HepG2 (cell line): ENCODE measurements around the gene ROBO2. TPM values are rescaled to one million over a fixed set of nuclear protein-coding genes. Genes with fewer than 3 reads are reported as not detected.

Experiments
- ATAC-seq: fragments of 200-7000 bp; cut with Tn5 transposase; 3 replicates; pipeline ENCODE4 v1.9.1; 2020; ENCODE audit warnings: mild to moderate bottlenecking, moderate library complexity
- BruUV-seq: library from RNA; stranded (reverse); fragments of 400-500 nt; replicated peaks from 2 replicates; lab custom pipeline; 2021; lab: Mats Ljungman, UMichigan
- CTCF ChIA-PET: fragments of 300-600 bp; formaldehyde crosslinking; extraction: SDS; loops from one replicate; lab custom pipeline; 2021; ENCODE audit warnings: low total read pairs, inconsistent platforms, low intra/inter-chr PET ratio; lab: Yijun Ruan, JAX
- POLR2A ChIA-PET: fragments of 350-600 bp; sonication (Branson Sonifier 250); formaldehyde crosslinking; loops from one replicate; lab custom pipeline; 2020; ENCODE audit warnings: antibody characterized with exemption, inconsistent platforms; lab: Yijun Ruan, JAX
- DNase-seq: peaks from one replicate; pipeline ENCODE4 v3.0.0-alpha.2; 2015; ENCODE audit warnings: low spot score
- FAIRE-seq: peaks from 3 replicates; lab custom pipeline; 2011; peaks lifted over from hg19 to GRCh38; lab: Jason Lieb, UNC
- H2AFZ ChIP-seq: one replicate; pipeline ENCODE4 v1.6.1; 2011; ENCODE audit warnings: low read length, inconsistent platforms
- H3K27ac ChIP-seq: fragments of 300-600 bp; 3 replicates; pipeline ENCODE4 v1.8.0; 2011; ENCODE audit warnings: mixed run types, mild to moderate bottlenecking, mixed read lengths, low read length, inconsistent platforms; ENCODE audit not compliant: insufficient read depth; ENCODE audit errors: extremely low read length
- H3K27me3 ChIP-seq, 2 experiments: fragments of 200-600 bp in 1 of 2; 2 replicates in 1 of 2; 3 replicates in 1 of 2; pipeline versions ENCODE4 v1.6.0 to v1.8.0; 2011; ENCODE audit warnings: low read length in 2 of 2, mild to moderate bottlenecking in 2 of 2, moderate library complexity in 2 of 2, inconsistent platforms in 1 of 2; ENCODE audit not compliant: insufficient read depth in 2 of 2, control insufficient read depth in 1 of 2
- H3K36me3 ChIP-seq, 2 experiments: fragments of 200-600 bp in 1 of 2; replicated peaks in 1 of 2; 2 replicates in 1 of 2; 3 replicates in 1 of 2; pipeline versions ENCODE4 v1.5.1 to v1.8.0; 2011; ENCODE audit warnings: low read length in 2 of 2, inconsistent platforms in 1 of 2; ENCODE audit not compliant: insufficient read depth in 2 of 2, control insufficient read depth in 1 of 2
- H3K4me1 ChIP-seq: 2 replicates; pipeline ENCODE4 v1.5.1; 2012; ENCODE audit warnings: low read length, inconsistent platforms; ENCODE audit not compliant: insufficient read depth
- H3K4me2 ChIP-seq: 2 replicates; pipeline ENCODE4 v1.6.0; 2011; ENCODE audit warnings: low read depth, low read length, inconsistent platforms
- H3K4me3 ChIP-seq, 3 experiments: fragments of 200-600 bp in 1 of 3; sonication (generic), shearing (Covaris generic) in 1 of 3; replicated peaks in 1 of 3; 2 replicates each; pipeline ENCODE4 v1.5.1; 2011 to 2016; ENCODE audit warnings: low read length in 3 of 3, inconsistent platforms in 2 of 3, low read depth in 2 of 3, mild to moderate bottlenecking in 2 of 3, control low read depth in 1 of 3, mixed read lengths in 1 of 3; ENCODE audit not compliant: insufficient read depth in 1 of 3
- H3K79me2 ChIP-seq: one replicate; pipeline ENCODE4 v1.6.1; 2011; ENCODE audit warnings: low read length, inconsistent platforms; ENCODE audit not compliant: insufficient read depth
- H3K9ac ChIP-seq: 2 replicates; pipeline ENCODE4 v1.6.0; 2011; ENCODE audit warnings: mild to moderate bottlenecking, low read depth, low read length, inconsistent platforms; ENCODE audit not compliant: insufficient read depth
- H3K9me3 ChIP-seq: 2 replicates; pipeline ENCODE4 v1.5.1; 2012; ENCODE audit warnings: mild to moderate bottlenecking, low read length
- H4K20me1 ChIP-seq: 2 replicates; pipeline ENCODE4 v1.6.0; 2011; ENCODE audit warnings: inconsistent platforms, mild to moderate bottlenecking, low read length, moderate library complexity; ENCODE audit not compliant: insufficient read depth
- FOXA1 ChIP-seq, 2 experiments: fragments of 450-650 bp in 1 of 2; sonication (generic) in 1 of 2; formaldehyde crosslinking in 1 of 2; IDR thresholded peaks; 2 replicates each; pipeline versions ENCODE4 v1.4.0 to v1.6.1; 2016 to 2020; ENCODE audit warnings: missing genetic modification reagents in 1 of 2
- ZNF282 ChIP-seq: fragments of 450-650 bp; IDR thresholded peaks from 2 replicates; pipeline ENCODE4 v1.6.1; 2018; ENCODE audit not compliant: partially characterized antibody
- ZNF615 ChIP-seq: sonication (generic); formaldehyde crosslinking; IDR thresholded peaks from 2 replicates; pipeline ENCODE4 v1.5.0; 2020; ENCODE audit warnings: mild to moderate bottlenecking, missing genetic modification reagents, borderline replicate concordance
- WGBS: methylation state at CpG from one replicate; pipeline ENCODE4 v1.1.6; 2017; ENCODE audit warnings: low lambda C conversion rate; 5-methylcytosine and 5-hydroxymethylcytosine counted together
- in situ Hi-C: cut with HindIII; loops from 2 replicates; pipeline ENCODE4 v1.10.0; 2017; ENCODE audit warnings: low pct_unique_long_range_greater_than_20kb; ENCODE audit not compliant: extremely low pct_ligation_motif_present
- intact Hi-C: fragments of 100-400 bp; cut with micrococcal nuclease; formaldehyde crosslinking; loops from one replicate; pipeline ENCODE4 v1.10.0; 2022; ENCODE audit not compliant: unreplicated experiment
- polyA plus RNA-seq, 8 experiments: library from polyadenylated mRNA; depleted of rRNA in 3 of 8; stranded (reverse) in 7 of 8; unstranded in 1 of 8; fragments of >200 nt; fragmentation: Illumina TruSeq in 4 of 8; extraction: Trizol in 4 of 8; gene quantifications; 2 replicates each; pipeline versions ENCODE4 v1.2.1 to v1.2.3, GENCODE V29; 2011 to 2016; ENCODE audit warnings: low read depth in 4 of 8, missing spikeins in 1 of 8, mixed read lengths in 1 of 8; ENCODE audit not compliant: insufficient read depth in 1 of 8
- total RNA-seq, 5 experiments: library from RNA; depleted of rRNA; stranded (reverse); fragments of >200 nt; fragmentation: Illumina TruSeq; extraction: Trizol; gene quantifications; 2 replicates each; pipeline ENCODE4 v1.2.3, GENCODE V29; 2016; ENCODE audit warnings: low read depth in 1 of 5

ROBO2 gene
- total and polyA plus RNA-seq, 2 of the 13 experiments (the other 11 are each of a cell fraction or from before 2014, with no cell fraction given) = not detected

DNA sequence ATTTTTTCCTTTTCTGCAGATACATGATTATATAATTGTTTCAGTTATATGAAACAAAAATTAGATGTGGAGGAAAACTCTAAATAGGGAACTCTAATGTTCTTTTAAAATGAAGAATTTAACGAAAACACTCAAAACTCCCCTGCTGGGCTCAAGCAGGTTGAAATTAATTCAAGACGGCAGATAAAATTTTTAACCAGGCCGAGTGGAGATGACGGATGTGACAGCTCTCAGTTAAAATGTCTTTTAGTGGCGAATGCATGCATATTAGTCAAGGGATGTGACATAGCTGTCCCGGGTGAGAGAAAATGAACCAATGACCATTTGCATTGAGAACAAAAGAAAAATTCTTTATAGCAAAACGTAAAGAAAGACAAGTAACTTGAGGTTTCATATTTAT lies 110.1 kb downstream of the ROBO2 start:
- Histone ChIP-seq H3K27ac (no peak overlapping the region), H3K4me2 (no peak overlapping the region), H3K4me3 (no peak overlapping the region), H4K20me1 (no peaks in the 10 kb centered on the region), H3K27me3 (no peaks in the 10 kb centered on the region), H3K4me1 (no peaks in the 10 kb centered on the region), H3K79me2 (no peaks in the 10 kb centered on the region), H3K36me3 (no peaks in the 10 kb centered on the region), H2AFZ (no peak overlapping the region), H3K9ac (no peak overlapping the region), H3K9me3 (no peaks in the 10 kb centered on the region)
- CTCF ChIA-PET = no interaction called here
- ATAC-seq = no peak
- in situ Hi-C loops (no loop called here), intact Hi-C loops (no loop called here)
- TF ChIP-seq FOXA1 (IDR thresholded peaks at IDR 0.05) (no peak), FOXA1 (CRISPR knock-in tag; IDR thresholded peaks at IDR 0.05) (no peak), ZNF615 (CRISPR knock-in tag) (no peak)
- no peak for DNase-seq
- 41% methylated on average over 7 of the region's 7 CpGs for WGBS
- FAIRE-seq = no peak
- POLR2A ChIA-PET = no interaction called here
- BruUV-seq = no TSS peak

DNA sequence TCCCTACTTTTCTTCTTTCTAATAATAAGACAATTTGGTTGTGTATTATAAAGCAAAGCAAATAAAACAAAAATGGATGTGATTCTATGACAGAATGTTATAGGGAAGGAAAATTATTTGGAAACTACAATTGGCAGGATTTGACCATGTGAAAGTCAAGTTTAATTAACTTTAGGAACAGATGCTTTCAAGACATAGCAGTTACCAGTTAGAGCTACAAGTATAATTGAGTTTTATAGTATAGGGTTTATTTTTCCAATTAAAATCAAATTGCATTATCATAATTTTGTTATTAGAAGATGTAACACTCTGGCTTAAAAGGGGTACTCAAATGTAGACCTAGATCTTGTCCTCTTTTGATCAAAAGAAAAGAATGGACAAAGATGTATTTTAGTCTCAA lies 110.9 kb downstream of the ROBO2 start:
- POLR2A ChIA-PET = no interaction called here
- Histone ChIP-seq H3K9me3 (no peaks in the 10 kb centered on the region), H4K20me1 (no peaks in the 10 kb centered on the region), H3K27ac (no peak overlapping the region), H3K4me1 (no peaks in the 10 kb centered on the region), H3K4me3 (no peak overlapping the region), H3K79me2 (no peaks in the 10 kb centered on the region), H3K4me2 (no peak overlapping the region), H3K36me3 (no peaks in the 10 kb centered on the region), H3K9ac (no peak overlapping the region), H2AFZ (no peak overlapping the region), H3K27me3 (no peaks in the 10 kb centered on the region)
- ATAC-seq = no peak
- intact Hi-C loops (no loop called here), in situ Hi-C loops (no loop called here)
- BruUV-seq = no TSS peak
- no peak for TF ChIP-seq ZNF282
- FAIRE-seq = no peak
- CTCF ChIA-PET = no interaction called here
- DNase-seq = no peak
